ENCODE data around the gene ZP3. TPM values are rescaled to one million over a fixed set of nuclear protein-coding genes. Genes with fewer than 3 reads are reported as not detected.
"Not testable (repeated sequence)": the region's sequence is repeated elsewhere in the genome, so short reads cannot be mapped to it uniquely, and the experiment has no call there.

The ZP3 gene
- polyA plus RNA-seq, 1 donor (not counting 4 experiments of a cell fraction or from before 2014, with no cell fraction given), result 6.9 TPM

- H3K9me1 ChIP-seq (ENCODE audit: control insufficient read depth, extremely low read depth, insufficient read depth, low read length); H3K27me3 ChIP-seq (ENCODE audit: control insufficient read depth, extremely low read depth, insufficient read depth, low read length); H2AFZ ChIP-seq (ENCODE audit: control insufficient read depth, low read length); H3K4me2 ChIP-seq (ENCODE audit: control insufficient read depth, extremely low read depth, insufficient read depth, low read depth, low read length); H3K9ac ChIP-seq (ENCODE audit: control insufficient read depth, extremely low read depth, insufficient read depth, low read length); DNase-seq (ENCODE audit: low read depth, low spot score); H3K27ac ChIP-seq (ENCODE audit: control insufficient read depth, insufficient read depth, low read length); dilution Hi-C loops (cut with MboI; ENCODE audit: extremely low pct_ligation_motif_present, low sequenced_read_pairs); H3K4me3 ChIP-seq (ENCODE audit: control insufficient read depth in 2 of 3, extremely low read depth in 1 of 3, insufficient read depth in 2 of 3, low read depth in 1 of 3, low read length in 3 of 3); H3K4me1 ChIP-seq (ENCODE audit: control insufficient read depth, extremely low read depth, insufficient read depth, low read length); H3K9me3 ChIP-seq (ENCODE audit: control insufficient read depth, low read depth, low read length); H3K36me3 ChIP-seq (ENCODE audit: control insufficient read depth in 2 of 2, extremely low read depth in 1 of 2, insufficient read depth in 2 of 2, low read length in 2 of 2); FAIRE-seq; H4K20me1 ChIP-seq (ENCODE audit: control insufficient read depth, extremely low read depth, insufficient read depth, low read length); H3K79me2 ChIP-seq (ENCODE audit: control insufficient read depth, insufficient read depth, low read length): not testable (repeated sequence)
Measured at GRCh38 chr7:76484456-76484855, 59.7 kb downstream of the ZP3 start.

DNA sequence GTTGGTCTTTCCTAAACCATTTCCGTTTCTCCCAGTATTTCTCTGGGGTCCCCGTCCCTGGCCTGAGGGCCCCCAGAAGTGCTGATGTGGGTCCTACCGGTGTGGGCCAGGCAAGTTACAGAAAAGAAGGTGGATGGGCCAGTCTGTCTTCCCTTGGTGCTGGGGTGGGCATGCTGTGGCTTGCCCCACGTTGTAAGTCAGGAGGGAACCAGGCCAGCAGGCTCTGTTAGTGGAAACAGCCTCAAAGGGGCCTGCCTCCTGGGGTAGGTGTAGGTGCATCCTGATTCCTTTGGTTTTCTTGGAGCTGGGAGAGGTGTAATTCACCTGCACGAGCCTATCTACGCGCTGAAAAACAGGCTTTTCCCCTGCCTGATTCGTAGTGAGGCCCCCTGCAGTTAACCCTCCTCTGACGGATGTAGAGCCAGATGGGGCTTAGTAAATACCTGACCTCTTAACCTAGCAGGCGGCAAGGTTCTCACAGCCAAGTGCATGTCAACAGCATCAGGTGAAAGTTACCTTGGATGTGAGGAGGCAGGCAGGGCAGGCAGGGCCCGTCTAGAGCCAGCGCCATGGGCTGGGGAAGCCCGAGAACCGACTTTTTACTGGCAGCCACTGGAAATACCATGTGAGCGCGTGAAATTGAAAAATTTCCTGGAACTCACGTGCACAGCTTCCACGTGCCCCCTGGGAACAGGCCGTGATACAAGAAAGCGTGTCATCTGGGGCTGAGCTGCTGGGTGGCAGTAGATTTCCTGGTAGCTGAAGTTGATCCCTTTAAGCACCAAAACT, 61.3 kb downstream of the ZP3 start:
- DNase-seq (ENCODE audit: low read depth, low spot score); H3K79me2 ChIP-seq (ENCODE audit: control insufficient read depth, insufficient read depth, low read length); H3K9ac ChIP-seq (ENCODE audit: control insufficient read depth, extremely low read depth, insufficient read depth, low read length); H4K20me1 ChIP-seq (ENCODE audit: control insufficient read depth, extremely low read depth, insufficient read depth, low read length); H3K27me3 ChIP-seq (ENCODE audit: control insufficient read depth, extremely low read depth, insufficient read depth, low read length); H3K4me3 ChIP-seq (ENCODE audit: control insufficient read depth in 2 of 3, extremely low read depth in 1 of 3, insufficient read depth in 2 of 3, low read depth in 1 of 3, low read length in 3 of 3); H3K9me1 ChIP-seq (ENCODE audit: control insufficient read depth, extremely low read depth, insufficient read depth, low read length); H3K36me3 ChIP-seq (ENCODE audit: control insufficient read depth in 2 of 2, extremely low read depth in 1 of 2, insufficient read depth in 2 of 2, low read length in 2 of 2); H2AFZ ChIP-seq (ENCODE audit: control insufficient read depth, low read length); H3K4me1 ChIP-seq (ENCODE audit: control insufficient read depth, extremely low read depth, insufficient read depth, low read length); H3K9me3 ChIP-seq (ENCODE audit: control insufficient read depth, low read depth, low read length); H3K27ac ChIP-seq (ENCODE audit: control insufficient read depth, insufficient read depth, low read length); dilution Hi-C loops (cut with MboI; ENCODE audit: extremely low pct_ligation_motif_present, low sequenced_read_pairs); H3K4me2 ChIP-seq (ENCODE audit: control insufficient read depth, extremely low read depth, insufficient read depth, low read depth, low read length): not testable (repeated sequence)
- FAIRE-seq, result peak; percentile 98

GRCh38 chr7:76486618-76487017, 61.9 kb downstream of the ZP3 start:
- dilution Hi-C loops (cut with MboI; ENCODE audit: extremely low pct_ligation_motif_present, low sequenced_read_pairs); H3K27ac ChIP-seq (ENCODE audit: control insufficient read depth, insufficient read depth, low read length); H3K4me3 ChIP-seq (ENCODE audit: control insufficient read depth in 2 of 3, extremely low read depth in 1 of 3, insufficient read depth in 2 of 3, low read depth in 1 of 3, low read length in 3 of 3); H3K9me3 ChIP-seq (ENCODE audit: control insufficient read depth, low read depth, low read length); H4K20me1 ChIP-seq (ENCODE audit: control insufficient read depth, extremely low read depth, insufficient read depth, low read length); H3K9ac ChIP-seq (ENCODE audit: control insufficient read depth, extremely low read depth, insufficient read depth, low read length); H3K4me1 ChIP-seq (ENCODE audit: control insufficient read depth, extremely low read depth, insufficient read depth, low read length); H3K36me3 ChIP-seq (ENCODE audit: control insufficient read depth in 2 of 2, extremely low read depth in 1 of 2, insufficient read depth in 2 of 2, low read length in 2 of 2); DNase-seq (ENCODE audit: low read depth, low spot score); H3K4me2 ChIP-seq (ENCODE audit: control insufficient read depth, extremely low read depth, insufficient read depth, low read depth, low read length); H3K9me1 ChIP-seq (ENCODE audit: control insufficient read depth, extremely low read depth, insufficient read depth, low read length); H3K79me2 ChIP-seq (ENCODE audit: control insufficient read depth, insufficient read depth, low read length); H3K27me3 ChIP-seq (ENCODE audit: control insufficient read depth, extremely low read depth, insufficient read depth, low read length); H2AFZ ChIP-seq (ENCODE audit: control insufficient read depth, low read length): not testable (repeated sequence)
- peak; percentile 71 for FAIRE-seq

DNA sequence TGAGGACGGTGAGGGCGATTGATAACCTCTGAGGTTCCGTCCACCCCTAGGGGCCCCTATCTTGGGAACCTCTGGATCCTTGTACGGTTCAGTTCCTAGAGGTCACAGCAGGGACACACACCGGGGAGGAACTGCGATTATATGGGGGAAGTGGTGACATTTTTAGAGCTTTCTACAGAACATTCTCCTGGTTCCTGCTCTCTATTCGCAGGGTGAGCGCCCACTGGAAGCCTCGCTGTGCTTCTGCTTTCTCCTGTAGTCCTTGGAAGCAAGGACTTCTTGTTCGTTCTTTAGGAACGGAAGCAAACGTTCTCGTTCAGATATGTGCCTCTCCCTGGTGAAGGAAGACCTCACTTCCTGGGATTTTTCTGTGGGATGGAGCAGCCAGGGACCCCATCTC, 63.2 kb downstream of the ZP3 start:
- H3K36me3 ChIP-seq (ENCODE audit: control insufficient read depth in 2 of 2, extremely low read depth in 1 of 2, insufficient read depth in 2 of 2, low read length in 2 of 2); H4K20me1 ChIP-seq (ENCODE audit: control insufficient read depth, extremely low read depth, insufficient read depth, low read length); H3K9me1 ChIP-seq (ENCODE audit: control insufficient read depth, extremely low read depth, insufficient read depth, low read length); H3K9ac ChIP-seq (ENCODE audit: control insufficient read depth, extremely low read depth, insufficient read depth, low read length); H2AFZ ChIP-seq (ENCODE audit: control insufficient read depth, low read length); H3K27ac ChIP-seq (ENCODE audit: control insufficient read depth, insufficient read depth, low read length); H3K27me3 ChIP-seq (ENCODE audit: control insufficient read depth, extremely low read depth, insufficient read depth, low read length); H3K4me1 ChIP-seq (ENCODE audit: control insufficient read depth, extremely low read depth, insufficient read depth, low read length); DNase-seq (ENCODE audit: low read depth, low spot score); dilution Hi-C loops (cut with MboI; ENCODE audit: extremely low pct_ligation_motif_present, low sequenced_read_pairs); FAIRE-seq; H3K79me2 ChIP-seq (ENCODE audit: control insufficient read depth, insufficient read depth, low read length); H3K4me2 ChIP-seq (ENCODE audit: control insufficient read depth, extremely low read depth, insufficient read depth, low read depth, low read length); H3K4me3 ChIP-seq (ENCODE audit: control insufficient read depth in 2 of 3, extremely low read depth in 1 of 3, insufficient read depth in 2 of 3, low read depth in 1 of 3, low read length in 3 of 3); H3K9me3 ChIP-seq (ENCODE audit: control insufficient read depth, low read depth, low read length): not testable (repeated sequence)
